Activated CD8-positive, alpha-beta T cell treated with anti-CD3 and anti-CD28 coated beads for 36 hours (primary cell): ENCODE measurements around the gene DNAAF1. TPM values are rescaled to one million over a fixed set of nuclear protein-coding genes. Genes with fewer than 3 reads are reported as not detected.

Source experiments
- ATAC-seq: fragments of 200-7000 bp; cut with Tn5 transposase; one replicate; pipeline ENCODE4 v1.10.0; 2021; ENCODE audit warnings: mild to moderate bottlenecking, moderate library complexity
- CTCF ChIA-PET: fragments of 350-600 bp; sonication (Branson Sonifier 250); formaldehyde crosslinking; loops from one replicate; lab custom pipeline; 2021; ENCODE audit warnings: antibody characterized with exemption; lab: Charles Lee
- POLR2A ChIA-PET: fragments of 350-600 bp; sonication (Branson Sonifier 250); formaldehyde crosslinking; loops from one replicate; lab custom pipeline; 2021; ENCODE audit warnings: antibody characterized with exemption; lab: Charles Lee
- DNase-seq: peaks from one replicate; pipeline ENCODE4 v3.0.0-alpha.2; 2020
- H3K27ac Mint-ChIP-seq: one replicate; pipeline ENCODE4 v1.8.0; 2021; ENCODE audit warnings: mild to moderate bottlenecking, mixed read lengths
- H3K27me3 Mint-ChIP-seq: one replicate; pipeline ENCODE4 v1.8.0; 2021; ENCODE audit warnings: mixed read lengths
- H3K36me3 Mint-ChIP-seq: one replicate; pipeline ENCODE4 v1.8.0; 2021; ENCODE audit warnings: low read depth, mixed read lengths
- H3K4me1 Mint-ChIP-seq: one replicate; pipeline ENCODE4 v1.8.0; 2021; ENCODE audit warnings: low read depth, mixed read lengths
- H3K4me3 Mint-ChIP-seq: one replicate; pipeline ENCODE4 v1.8.0; 2021; ENCODE audit warnings: mild to moderate bottlenecking, moderate library complexity, mixed read lengths
- H3K9me3 Mint-ChIP-seq: one replicate; pipeline ENCODE4 v1.8.0; 2021; ENCODE audit warnings: mixed read lengths
- intact Hi-C: fragments of 100-400 bp; cut with micrococcal nuclease; formaldehyde crosslinking; loops from one replicate; pipeline ENCODE4 v1.10.0; 2022
- total RNA-seq, 2 experiments: library from RNA; stranded (reverse); gene quantifications; one replicate each; pipeline ENCODE4 v1.2.3, GENCODE V29; 2021
- TF ChIP-seq, protein P1 (sequence below): fragments of 200-600 bp; IDR thresholded peaks from one replicate; pipeline ENCODE4 v1.8.0; 2022; ENCODE audit warnings: antibody characterized with exemption, mild to moderate bottlenecking

DNAAF1 gene
- total RNA-seq, 2 experiments from 2014 or later: not detected

DNA sequence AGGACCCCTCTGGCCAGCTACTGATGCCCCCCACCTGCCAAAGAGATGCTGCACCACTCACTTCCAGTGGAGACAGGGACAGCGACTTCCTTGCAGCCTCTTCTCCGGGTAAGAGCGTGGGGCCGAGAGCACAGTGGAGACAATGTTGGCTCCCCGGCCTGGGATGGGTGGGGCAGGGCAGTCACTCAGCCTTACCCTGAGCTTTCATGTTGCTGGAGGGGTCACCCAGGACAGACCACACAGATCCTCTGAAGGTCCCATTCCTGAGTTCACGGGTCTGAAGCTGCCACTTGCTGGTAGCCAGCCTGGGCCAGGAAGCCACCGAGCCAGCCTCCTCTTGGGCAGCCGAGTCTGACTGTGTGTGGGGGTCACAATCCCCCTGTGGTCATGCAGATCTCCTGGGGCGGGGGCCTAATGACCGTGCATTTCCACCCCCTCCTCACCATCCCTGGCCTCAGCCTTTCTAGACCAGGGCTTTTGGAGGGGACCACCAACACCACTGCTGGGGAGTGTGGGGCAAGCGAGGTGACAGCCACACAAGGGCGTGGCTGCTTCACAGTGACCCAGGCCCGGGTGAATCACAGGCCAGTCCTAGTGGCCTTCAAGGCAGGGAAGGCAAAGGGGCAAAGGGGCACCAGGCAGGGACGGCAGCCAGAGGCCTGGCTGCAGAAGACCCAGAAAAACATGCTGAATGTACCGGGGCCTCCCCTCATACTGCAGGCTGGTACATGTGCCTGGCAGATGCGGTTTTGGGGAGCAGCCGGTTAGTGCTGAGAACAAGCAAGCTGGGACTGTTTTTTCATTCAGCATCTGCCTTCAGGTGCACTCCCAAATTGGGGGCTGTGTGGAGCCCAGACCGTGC is 31.3 kb downstream of the DNAAF1 start:
- Mint-ChIP-seq H3K27ac (no peak overlapping the region), H3K36me3 (peaks cover 3% of the 10 kb centered on the region)

DNA sequence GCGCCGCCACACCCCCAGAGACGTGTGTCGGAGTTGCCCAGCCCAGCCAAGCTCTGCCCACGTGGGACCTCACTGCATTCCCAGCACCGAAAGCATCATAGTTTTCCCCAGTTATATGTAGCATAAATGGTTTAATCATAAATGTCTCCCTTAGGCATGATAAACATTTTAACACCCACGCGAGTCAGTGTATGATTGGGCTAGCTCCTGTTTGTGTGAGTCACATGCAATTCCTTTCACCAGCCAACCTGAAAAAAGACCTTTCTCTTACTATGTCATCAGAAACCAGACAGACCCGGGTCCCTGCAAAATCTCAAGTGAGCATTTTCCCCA is 32.6 kb downstream of the DNAAF1 start:
- TF ChIP-seq, protein P1, sequence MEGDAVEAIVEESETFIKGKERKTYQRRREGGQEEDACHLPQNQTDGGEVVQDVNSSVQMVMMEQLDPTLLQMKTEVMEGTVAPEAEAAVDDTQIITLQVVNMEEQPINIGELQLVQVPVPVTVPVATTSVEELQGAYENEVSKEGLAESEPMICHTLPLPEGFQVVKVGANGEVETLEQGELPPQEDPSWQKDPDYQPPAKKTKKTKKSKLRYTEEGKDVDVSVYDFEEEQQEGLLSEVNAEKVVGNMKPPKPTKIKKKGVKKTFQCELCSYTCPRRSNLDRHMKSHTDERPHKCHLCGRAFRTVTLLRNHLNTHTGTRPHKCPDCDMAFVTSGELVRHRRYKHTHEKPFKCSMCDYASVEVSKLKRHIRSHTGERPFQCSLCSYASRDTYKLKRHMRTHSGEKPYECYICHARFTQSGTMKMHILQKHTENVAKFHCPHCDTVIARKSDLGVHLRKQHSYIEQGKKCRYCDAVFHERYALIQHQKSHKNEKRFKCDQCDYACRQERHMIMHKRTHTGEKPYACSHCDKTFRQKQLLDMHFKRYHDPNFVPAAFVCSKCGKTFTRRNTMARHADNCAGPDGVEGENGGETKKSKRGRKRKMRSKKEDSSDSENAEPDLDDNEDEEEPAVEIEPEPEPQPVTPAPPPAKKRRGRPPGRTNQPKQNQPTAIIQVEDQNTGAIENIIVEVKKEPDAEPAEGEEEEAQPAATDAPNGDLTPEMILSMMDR: no peak
- POLR2A ChIA-PET: interaction anchor here (0.6 to 1.4 kb wide), 3 partner anchors 13 to 466 kb away, joined by 3 to 5 read pairs (median 4); partner anchors contain the start of genes ADAD2, DNAAF1 and HSDL1
- Mint-ChIP-seq H3K9me3 (no peaks in the 10 kb centered on the region), H3K4me1 (peaks cover 16% of the 10 kb centered on the region), H3K4me3 (no peak overlapping the region), H3K36me3 (peaks cover 6% of the 10 kb centered on the region), H3K27ac (peak overlapping the region; percentile 36), H3K27me3 (no peaks in the 10 kb centered on the region)
- peak; percentile 38 for DNase-seq
- CTCF ChIA-PET: interaction anchor here (0.9 to 9.8 kb wide), 5 partner anchors 8 to 221 kb away, joined by 3 to 172 read pairs (median 3); partner anchors contain the start of gene TAF1C
- peak; percentile 27 for ATAC-seq
- intact Hi-C loops: loop anchor here (10.0 kb wide), 1 partner anchor 223 kb away; the partner anchor contains the start of gene OSGIN1

More for the DNA sequence above, 31.3 kb downstream of the DNAAF1 start:
- Mint-ChIP-seq H3K4me3 (no peak overlapping the region), H3K9me3 (no peaks in the 10 kb centered on the region), H3K4me1 (peaks cover 16% of the 10 kb centered on the region), H3K27me3 (no peaks in the 10 kb centered on the region)
- DNase-seq (no peak), ATAC-seq (no peak)
- TF ChIP-seq, protein P1: no peak
- CTCF ChIA-PET: interaction anchor here (0.8 to 9.8 kb wide), 26 partner anchors 10 to 222 kb away, joined by 3 to 172 read pairs (median 6); partner anchors contain the start of genes MBTPS1 and TAF1C
- intact Hi-C loops: loop anchor here (10.0 kb wide), 1 partner anchor 222 kb away; the partner anchor contains the start of gene OSGIN1
- POLR2A ChIA-PET: interaction anchor here (0.6 to 1.8 kb wide), 8 partner anchors 11 to 91 kb away, joined by 3 to 6 read pairs (median 4); partner anchors contain the start of gene MBTPS1

DNA sequence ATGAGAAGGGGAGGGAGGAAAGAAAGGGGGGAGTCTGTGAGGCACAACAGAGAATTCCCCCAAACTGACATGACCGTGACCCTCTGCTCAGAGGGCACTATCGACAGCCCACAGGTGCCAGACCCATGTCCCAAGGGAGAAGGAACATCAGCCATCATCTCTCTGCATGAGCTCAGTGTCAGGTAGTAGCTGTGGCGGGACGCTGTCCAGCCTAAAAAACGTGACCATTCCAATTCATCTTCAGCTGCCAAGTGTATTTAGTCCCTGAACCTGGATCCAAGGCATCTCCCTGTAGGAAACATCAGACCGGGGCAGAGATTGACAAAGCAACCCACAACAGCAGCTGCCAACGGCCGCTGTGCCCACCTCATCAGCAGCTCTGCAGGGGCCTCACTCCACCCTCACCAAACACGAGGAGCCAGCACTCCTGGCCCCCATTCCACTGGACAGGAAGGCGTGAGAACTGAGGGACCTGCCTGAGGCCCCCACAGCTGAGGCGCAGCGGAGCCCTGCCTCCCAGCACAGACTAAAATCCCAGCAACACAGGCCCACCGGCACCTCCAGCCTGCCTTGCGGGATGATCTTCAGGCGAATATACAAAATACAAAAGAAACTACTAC is 33.1 kb downstream of the DNAAF1 start:
- ChIA-PET CTCF (interaction anchor here (0.9 to 9.8 kb wide), 4 partner anchors 8 to 113 kb away, joined by 3 to 172 read pairs (median 28); partner anchors contain the start of gene TAF1C), POLR2A (interaction anchor here (0.9 to 1.4 kb wide), 2 partner anchors 13 to 33 kb away, joined by 3 to 5 read pairs; partner anchors contain the start of genes ADAD2, DNAAF1 and HSDL1)
- TF ChIP-seq, protein P1: no peak
- intact Hi-C loops: loop anchor here (10.0 kb wide), 1 partner anchor 223 kb away; the partner anchor contains the start of gene OSGIN1
- H3K4me1 Mint-ChIP-seq: peaks cover 16% of the 10 kb centered on the region
- no peaks in the 10 kb centered on the region for H3K9me3 Mint-ChIP-seq
- H3K27me3 Mint-ChIP-seq: no peaks in the 10 kb centered on the region
- H3K36me3 Mint-ChIP-seq: peaks cover 12% of the 10 kb centered on the region
- no peak overlapping the region for H3K4me3 Mint-ChIP-seq
- H3K27ac Mint-ChIP-seq: peak overlapping the region; percentile 36
- ATAC-seq (no peak), DNase-seq (no peak)

DNA sequence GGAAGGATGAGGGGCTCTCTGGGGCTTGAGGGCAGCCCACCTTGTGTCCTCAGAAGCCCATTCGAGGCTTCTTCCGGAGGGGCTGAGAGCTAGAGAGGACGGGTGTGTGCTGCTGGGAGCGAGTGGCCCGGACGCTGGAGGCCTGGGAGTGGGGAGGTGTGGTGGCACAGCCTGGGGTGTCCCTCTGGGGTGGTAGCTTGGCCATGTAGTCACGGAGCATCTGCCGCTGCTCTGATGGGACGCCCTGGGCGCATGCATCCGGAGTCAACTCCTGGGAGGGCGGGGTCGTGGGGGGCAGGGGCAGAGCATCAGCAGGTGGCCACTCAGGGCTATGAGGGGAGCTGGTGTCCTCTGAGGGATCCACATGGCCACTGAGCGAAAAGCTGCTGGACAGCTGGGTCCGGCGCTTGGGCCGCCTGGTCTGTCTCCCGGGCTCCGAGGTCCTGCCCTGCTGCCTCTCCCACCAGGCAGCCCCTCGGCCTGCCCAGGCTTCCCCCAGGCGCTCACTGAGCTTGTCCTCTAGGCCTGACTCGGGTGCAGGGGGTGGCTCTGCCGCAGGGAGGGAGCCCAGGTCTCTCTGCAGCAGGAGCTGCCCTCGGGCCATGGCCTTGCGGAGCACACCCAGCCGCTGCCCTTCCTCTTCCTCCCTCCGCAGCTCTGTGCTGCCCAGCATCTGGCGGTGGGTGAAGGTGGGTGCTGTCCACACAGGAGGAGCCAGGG is 33.9 kb downstream of the DNAAF1 start:
- intact Hi-C loops: loop anchor here (10.0 kb wide), 1 partner anchor 224 kb away; the partner anchor contains the start of gene OSGIN1
- CTCF ChIA-PET: interaction anchor here (5.0 to 9.8 kb wide), 2 partner anchors 7 to 94 kb away, joined by 54 to 172 read pairs; partner anchors contain the start of gene TAF1C
- H3K36me3 Mint-ChIP-seq: peaks cover 12% of the 10 kb centered on the region
- H3K4me1 Mint-ChIP-seq: peaks cover 16% of the 10 kb centered on the region
- no peaks in the 10 kb centered on the region for H3K9me3 Mint-ChIP-seq
- H3K27me3 Mint-ChIP-seq: no peaks in the 10 kb centered on the region
- ATAC-seq: no peak
- TF ChIP-seq, protein P1: no peak
- no peak overlapping the region for H3K27ac Mint-ChIP-seq
- H3K4me3 Mint-ChIP-seq: no peak overlapping the region
- POLR2A ChIA-PET: interaction anchor here (0.9 kb wide), 1 partner anchor 12 kb away, joined by 3 read pairs; the partner anchor contains the start of gene ADAD2
- DNase-seq: no peak
